Body of pancreas (tissue), 4 donors: ENCODE measurements around the gene RNF227. TPM values are rescaled to one million over a fixed set of nuclear protein-coding genes. Genes with fewer than 3 reads are reported as not detected.
"Not testable (repeated sequence)": the region's sequence is repeated elsewhere in the genome, so short reads cannot be mapped to it uniquely, and the experiment has no call there.

ENCODE experiments used
- ATAC-seq: fragments of 150-250 bp; one replicate; pipeline ENCODE4 v1.9.1; 2016
- DNase-seq, 4 donors: peaks; one replicate each; pipeline ENCODE4 v3.0.0-alpha.2; 2019
- H3K27ac ChIP-seq, 4 donors: fragments of 200-600 bp; sonication (generic); 1 replicate in 3 of 4; 2 replicates in 1 of 4; pipeline versions ENCODE4 v1.5.1 to v1.6.1; 2016 to 2019; ENCODE audit warnings: mild to moderate bottlenecking in 1 of 4, mixed read lengths in 1 of 4, moderate library complexity in 1 of 4
- H3K27me3 ChIP-seq, 2 donors: fragments of 200-600 bp; sonication (generic); one replicate each; pipeline ENCODE4 v1.6.0; 2016; ENCODE audit warnings: mild to moderate bottlenecking in 1 of 2
- H3K36me3 ChIP-seq, 2 donors: fragments of 200-600 bp; sonication (generic); replicated peaks in 1 of 2; 2 replicates each; pipeline ENCODE4 v1.5.1; 2016; ENCODE audit warnings: low read depth in 2 of 2; ENCODE audit not compliant: insufficient read depth in 1 of 2
- H3K4me1 ChIP-seq: fragments of 200-600 bp; sonication (generic); one replicate; pipeline ENCODE4 v1.6.0; 2016
- H3K4me3 ChIP-seq, 2 donors: fragments of 200-600 bp; sonication (generic); 1 replicate in 1 of 2; 2 replicates in 1 of 2; pipeline ENCODE4 v1.5.1; 2016 to 2019
- H3K9me3 ChIP-seq, 3 donors: fragments of 200-600 bp; sonication (generic); 1 replicate in 2 of 3; 2 replicates in 1 of 3; pipeline ENCODE4 v1.5.1; 2016
- CTCF ChIP-seq, 7 experiments: fragments of 450-650 bp in 4 of 7; fragments of 200-600 bp in 3 of 7; sonication (generic) in 3 of 7; IDR thresholded peaks; one replicate each; pipeline ENCODE4 v1.5.1; 2016 to 2019; ENCODE audit warnings: antibody characterized with exemption in 7 of 7
- POLR2A ChIP-seq, 3 donors: fragments of 450-650 bp; IDR thresholded peaks; one replicate each; pipeline ENCODE4 v1.6.1; 2016; ENCODE audit warnings: antibody characterized with exemption in 3 of 3, mild to moderate bottlenecking in 2 of 3
- WGBS, 2 donors: methylation state at CpG; one replicate each; pipeline ENCODE4 v1.1.5; 2017; 5-methylcytosine and 5-hydroxymethylcytosine counted together
- intact Hi-C: fragments of 100-400 bp; cut with DNase I; formaldehyde crosslinking; loops from one replicate; pipeline ENCODE4 v1.15.1; 2023
- total RNA-seq, 2 donors: library from RNA; depleted of rRNA; stranded (reverse); fragments of >200 nt; gene quantifications; one replicate each; pipeline ENCODE4 v1.1.0, GENCODE V29; 2016

The RNF227 gene
- total RNA-seq, 2 donors from 2014 or later = 2.9 to 3.0 TPM

GRCh38 chr17:7955414-7956227, 39.5 kb upstream of the RNF227 start:
- DNase-seq (no peak), ATAC-seq (no peak)
- Histone ChIP-seq H3K4me1 (no peaks in the 10 kb centered on the region), H3K4me3 (no peak overlapping the region), H3K36me3 (no peaks in the 10 kb centered on the region), H3K9me3 (no peaks in the 10 kb centered on the region), H3K27me3 (no peaks in the 10 kb centered on the region), H3K27ac (no peak overlapping the region)
- 69 to 73% methylated on average over 13 of the region's 13 CpGs for WGBS, 2 donors
- intact Hi-C loops = no loop called here
- TF ChIP-seq CTCF (IDR thresholded peaks at IDR 0.05) = no peak

GRCh38 chr17:7953266-7953665, 37.2 kb upstream of the RNF227 start:
- H3K27me3 ChIP-seq, ATAC-seq, H3K4me3 ChIP-seq, H3K36me3 ChIP-seq, H3K9me3 ChIP-seq, intact Hi-C loops, H3K27ac ChIP-seq, DNase-seq, H3K4me1 ChIP-seq: not testable (repeated sequence)
- 85 to 89% methylated on average over 13 of the region's 13 CpGs for WGBS, 2 donors

- ATAC-seq (no peak), DNase-seq (no peak)
- H3K9me3 ChIP-seq = no peaks in the 10 kb centered on the region
- no peak overlapping the region for H3K4me3 ChIP-seq
- intact Hi-C loops = no loop called here
- TF ChIP-seq POLR2A (IDR thresholded peaks at IDR 0.05) = no peak
- no peak for TF ChIP-seq CTCF (IDR thresholded peaks at IDR 0.05)
- H3K27ac ChIP-seq = no peak overlapping the region
- H3K4me1 ChIP-seq = no peaks in the 10 kb centered on the region
- 70 to 73% methylated on average over 5 of the region's 5 CpGs for WGBS, 2 donors
- H3K36me3 ChIP-seq = peaks cover 0 to 8% of the 10 kb centered on the region in 2 donors
- no peaks in the 10 kb centered on the region for H3K27me3 ChIP-seq
Measured at GRCh38 chr17:7951143-7951792, 35.2 kb upstream of the RNF227 start.

- H3K36me3 ChIP-seq = peaks cover 7 to 12% of the 10 kb centered on the region in 2 donors
- H3K9me3 ChIP-seq = no peaks in the 10 kb centered on the region
- no peaks in the 10 kb centered on the region for H3K4me1 ChIP-seq
- no peak for TF ChIP-seq POLR2A (IDR thresholded peaks at IDR 0.05)
- TF ChIP-seq CTCF (IDR thresholded peaks at IDR 0.05) = no peak
- no peaks in the 10 kb centered on the region for H3K27me3 ChIP-seq
- no peak overlapping the region for H3K27ac ChIP-seq
- H3K4me3 ChIP-seq = no peak overlapping the region
- DNase-seq = no peak
- intact Hi-C loops = no loop called here
- ATAC-seq = no peak
- WGBS, 2 donors = 56 to 85% methylated on average over 3 of the region's 3 CpGs
Measured at GRCh38 chr17:7950578-7950977, 34.5 kb upstream of the RNF227 start.

- DNase-seq (no peak), ATAC-seq (no peak)
- Histone ChIP-seq H3K36me3 (peaks cover 8 to 24% of the 10 kb centered on the region in 2 donors), H3K27me3 (no peaks in the 10 kb centered on the region), H3K4me3 (no peak overlapping the region), H3K27ac (no peak overlapping the region), H3K9me3 (no peaks in the 10 kb centered on the region), H3K4me1 (no peaks in the 10 kb centered on the region)
- intact Hi-C loops = no loop called here
- WGBS, 2 donors = 83% methylated on average over 5 of the region's 5 CpGs
- TF ChIP-seq POLR2A (IDR thresholded peaks at IDR 0.05) (no peak), CTCF (IDR thresholded peaks at IDR 0.05) (no peak)
Measured at GRCh38 chr17:7947651-7948050, 31.6 kb upstream of the RNF227 start.
